Stimulated activated CD4-positive, alpha-beta T cell treated with anti-CD3 and anti-CD28 coated beads, TNF-alpha, amount 100 ng/mL, for 24 hours (primary cell): ENCODE results near the gene CHRD.

Source experiments
- DNase-seq, 3 experiments: peaks; one replicate each; pipeline ENCODE4 v3.0.0-alpha.2; 2020; ENCODE audit warnings: low read depth in 3 of 3

The CHRD gene

GRCh38 chr3:184346480-184347190, 33.2 kb upstream of the CHRD start:
- no peak for DNase-seq

GRCh38 chr3:184347321-184348056, 32.4 kb upstream of the CHRD start:
- no peak for DNase-seq

- no peak for DNase-seq
Observed at GRCh38 chr3:184348057-184348382, 31.8 kb upstream of the CHRD start.

- DNase-seq = no peak
Observed at GRCh38 chr3:184349563-184350470, 30.0 kb upstream of the CHRD start.

GRCh38 chr3:184350618-184351017, 29.2 kb upstream of the CHRD start:
- DNase-seq = no peak

- DNase-seq = no peak
Observed at GRCh38 chr3:184351511-184352148, 28.2 kb upstream of the CHRD start.

GRCh38 chr3:184352149-184352785, 27.6 kb upstream of the CHRD start:
- no peak for DNase-seq

GRCh38 chr3:184352897-184353545, 26.8 kb upstream of the CHRD start:
- DNase-seq = no peak

- no peak for DNase-seq
Observed at GRCh38 chr3:184353546-184353941, 26.3 kb upstream of the CHRD start.

GRCh38 chr3:184354121-184354728, 25.6 kb upstream of the CHRD start:
- DNase-seq = peak in 2 of 3 experiments; percentile 36 to 64

GRCh38 chr3:184354754-184355153, 25.1 kb upstream of the CHRD start:
- no peak for DNase-seq

- DNase-seq = no peak
Observed at GRCh38 chr3:184355261-184356040, 24.4 kb upstream of the CHRD start.

GRCh38 chr3:184357248-184358123, 22.4 kb upstream of the CHRD start:
- DNase-seq = no peak

- no peak for DNase-seq
Observed at GRCh38 chr3:184358124-184358767, 21.6 kb upstream of the CHRD start.

GRCh38 chr3:184358921-184359350, 20.9 kb upstream of the CHRD start:
- no peak for DNase-seq

GRCh38 chr3:184359610-184360009, 20.2 kb upstream of the CHRD start:
- no peak for DNase-seq

- DNase-seq = no peak
Observed at GRCh38 chr3:184360070-184360928, 19.6 kb upstream of the CHRD start.
